ENCODE results near the gene LINGO1. TPM values are rescaled to one million over a fixed set of nuclear protein-coding genes. Genes with fewer than 3 reads are reported as not detected.

LINGO1 gene
- total and polyA plus RNA-seq, 2 donors (not counting 1 experiment from before 2014, with no cell fraction given), result not detected

GRCh38 chr15:77581896-77582569 is 50.7 kb downstream of the LINGO1 start:
- H3K4me3 ChIP-seq (ENCODE audit: control extremely low read depth in 1 of 5, extremely low read depth in 1 of 5, insufficient read depth in 1 of 5, low read depth in 2 of 5, low read length in 4 of 5), result no peak overlapping the region
- no peak overlapping the region for H3K4me3 Mint-ChIP-seq
- no peak overlapping the region for H3K27ac ChIP-seq (ENCODE audit: low read length in 2 of 2)
- peaks cover 15% of the 10 kb centered on the region for H3K27me3 Mint-ChIP-seq
- H3K4me2 ChIP-seq (replicated peaks; ENCODE audit: low read depth, low read length, poor library complexity, severe bottlenecking), result no peak overlapping the region
- H3K36me3 ChIP-seq (replicated peaks in 1 of 2; ENCODE audit: control extremely low read depth in 1 of 2, control insufficient read depth in 1 of 2, extremely low read depth in 1 of 2, insufficient read depth in 2 of 2, low read length in 1 of 2), result no peaks in the 10 kb centered on the region
- H3K79me2 ChIP-seq (ENCODE audit: control insufficient read depth, insufficient read depth, low read length), result no peaks in the 10 kb centered on the region
- CTCF ChIA-PET, result no interaction called here
- H3K9ac ChIP-seq (ENCODE audit: low read length), result no peak overlapping the region
- no peak for DNase-seq
- POLR2A ChIA-PET, result no interaction called here
- 73% methylated on average over 15 of the region's 18 CpGs for WGBS (ENCODE audit: insufficient coverage)
- no peaks in the 10 kb centered on the region for H4K20me1 ChIP-seq (ENCODE audit: control insufficient read depth, insufficient read depth, low read length, poor library complexity, severe bottlenecking)
- peaks cover 0 to 4% (median 0%) of the 10 kb centered on the region in 3 donors for H3K9me3 ChIP-seq (ENCODE audit: control extremely low read depth in 1 of 3, control insufficient read depth in 2 of 3, insufficient read depth in 1 of 3, low read length in 2 of 3)
- peaks cover 5% of the 10 kb centered on the region for H3K4me1 Mint-ChIP-seq
- no peaks in the 10 kb centered on the region for H3K9me3 Mint-ChIP-seq (ENCODE audit: insufficient read depth)
- intact Hi-C loops (cut with micrococcal nuclease), result no loop called here
- no peak for TF ChIP-seq CTCF (IDR thresholded peaks at IDR 0.05)
- TF ChIP-seq EZH2 (IDR thresholded peaks at IDR 0.05; ENCODE audit: borderline replicate concordance, insufficient read depth, low read depth, low read length, poor library complexity, severe bottlenecking), result no peak
- ATAC-seq (ENCODE audit: low read depth), result no peak
- H3K4me1 ChIP-seq (ENCODE audit: control insufficient read depth in 2 of 2, insufficient read depth in 2 of 2, low read length in 2 of 2), result peaks cover 0 to 4% of the 10 kb centered on the region in 2 donors
- H3K27me3 ChIP-seq (replicated peaks in 1 of 4; ENCODE audit: control extremely low read depth in 1 of 4, control insufficient read depth in 3 of 4, insufficient read depth in 4 of 4, low read length in 3 of 4), result peaks cover 0 to 9% (median 3%) of the 10 kb centered on the region in 4 experiments
- H2AFZ ChIP-seq (ENCODE audit: insufficient read depth, low read depth, low read length, poor library complexity, severe bottlenecking), result no peak overlapping the region
- H3K27ac Mint-ChIP-seq, result no peak overlapping the region

GRCh38 chr15:77580996-77581682 is 51.6 kb downstream of the LINGO1 start:
- no peak overlapping the region for H2AFZ ChIP-seq (ENCODE audit: insufficient read depth, low read depth, low read length, poor library complexity, severe bottlenecking)
- WGBS (ENCODE audit: insufficient coverage), result 37% methylated on average over 12 of the region's 16 CpGs
- H3K27me3 ChIP-seq (replicated peaks in 1 of 4; ENCODE audit: control extremely low read depth in 1 of 4, control insufficient read depth in 3 of 4, insufficient read depth in 4 of 4, low read length in 3 of 4), result peaks cover 0 to 9% (median 3%) of the 10 kb centered on the region in 4 experiments
- intact Hi-C loops (cut with micrococcal nuclease), result no loop called here
- no peak overlapping the region for H3K4me2 ChIP-seq (replicated peaks; ENCODE audit: low read depth, low read length, poor library complexity, severe bottlenecking)
- TF ChIP-seq EZH2 (IDR thresholded peaks at IDR 0.05; ENCODE audit: borderline replicate concordance, insufficient read depth, low read depth, low read length, poor library complexity, severe bottlenecking) (no peak), CTCF (IDR thresholded peaks at IDR 0.05) (no peak)
- CTCF ChIA-PET, result no interaction called here
- H3K9ac ChIP-seq (ENCODE audit: low read length), result no peak overlapping the region
- DNase-seq (no peak), ATAC-seq (ENCODE audit: low read depth) (no peak)
- H3K36me3 ChIP-seq (replicated peaks in 1 of 2; ENCODE audit: control extremely low read depth in 1 of 2, control insufficient read depth in 1 of 2, extremely low read depth in 1 of 2, insufficient read depth in 2 of 2, low read length in 1 of 2), result no peaks in the 10 kb centered on the region
- no peak overlapping the region for H3K4me3 Mint-ChIP-seq
- H3K4me3 ChIP-seq (ENCODE audit: control extremely low read depth in 1 of 5, extremely low read depth in 1 of 5, insufficient read depth in 1 of 5, low read depth in 2 of 5, low read length in 4 of 5), result no peak overlapping the region
- no peaks in the 10 kb centered on the region for H3K9me3 Mint-ChIP-seq (ENCODE audit: insufficient read depth)
- H3K9me3 ChIP-seq (ENCODE audit: control extremely low read depth in 1 of 3, control insufficient read depth in 2 of 3, insufficient read depth in 1 of 3, low read length in 2 of 3), result peaks cover 0 to 4% (median 0%) of the 10 kb centered on the region in 3 donors
- peaks cover 5% of the 10 kb centered on the region for H3K4me1 Mint-ChIP-seq
- POLR2A ChIA-PET, result no interaction called here
- peaks cover 0 to 4% of the 10 kb centered on the region in 2 donors for H3K4me1 ChIP-seq (ENCODE audit: control insufficient read depth in 2 of 2, insufficient read depth in 2 of 2, low read length in 2 of 2)
- peaks cover 14% of the 10 kb centered on the region for H3K27me3 Mint-ChIP-seq
- H3K27ac ChIP-seq (ENCODE audit: low read length in 2 of 2), result no peak overlapping the region
- H3K27ac Mint-ChIP-seq, result no peak overlapping the region
- no peaks in the 10 kb centered on the region for H4K20me1 ChIP-seq (ENCODE audit: control insufficient read depth, insufficient read depth, low read length, poor library complexity, severe bottlenecking)
- H3K79me2 ChIP-seq (ENCODE audit: control insufficient read depth, insufficient read depth, low read length), result no peaks in the 10 kb centered on the region

All from B cell (primary cell).